GM15510 (cell line): ENCODE data around the gene ELL3.

Experiments used
- POLR2A ChIP-seq: IDR thresholded peaks from 3 replicates; pipeline ENCODE4 v1.6.1; 2011; ENCODE audit warnings: borderline replicate concordance; ENCODE audit not compliant: insufficient read length; ENCODE audit errors: extremely low read depth

Gene ELL3

GRCh38 chr15:43763819-43764446 is 12.8 kb downstream of the ELL3 start:
- TF ChIP-seq POLR2A: no peak

GRCh38 chr15:43762824-43763223 is 13.9 kb downstream of the ELL3 start:
- TF ChIP-seq POLR2A: no peak

GRCh38 chr15:43751885-43752284 is 24.9 kb downstream of the ELL3 start:
- no peak for TF ChIP-seq POLR2A

GRCh38 chr15:43749690-43750345 is 26.9 kb downstream of the ELL3 start:
- TF ChIP-seq POLR2A: no peak

DNA sequence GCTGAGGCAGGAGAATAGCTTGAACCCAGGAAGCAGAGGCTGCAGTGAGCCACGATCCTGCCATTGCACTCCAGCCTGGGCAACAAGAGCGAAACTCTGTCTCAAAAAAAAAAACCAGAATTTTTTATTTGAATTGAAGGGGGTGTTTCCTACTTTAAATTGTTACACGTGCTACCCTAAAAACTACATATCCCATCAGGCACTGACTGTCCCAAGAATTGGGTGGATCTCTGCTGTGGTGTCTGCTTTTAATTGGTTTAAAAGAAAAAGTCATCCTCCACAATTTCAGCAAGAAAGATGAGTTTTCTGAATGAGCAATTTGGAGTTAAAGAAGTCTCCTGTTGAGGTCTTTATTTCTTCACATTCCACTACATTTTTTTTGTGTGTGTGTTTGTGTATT is 28.4 kb downstream of the ELL3 start:
- no peak for TF ChIP-seq POLR2A

- peak; percentile 80 for TF ChIP-seq POLR2A
Observed at GRCh38 chr15:43746245-43746902, 30.4 kb downstream of the ELL3 start, which contains the start of gene PDIA3. Gene PDIA3, plus strand, starts transcription at chr15:43746438. Its CDS starts 102 bp downstream, at chr15:43746540.

DNA sequence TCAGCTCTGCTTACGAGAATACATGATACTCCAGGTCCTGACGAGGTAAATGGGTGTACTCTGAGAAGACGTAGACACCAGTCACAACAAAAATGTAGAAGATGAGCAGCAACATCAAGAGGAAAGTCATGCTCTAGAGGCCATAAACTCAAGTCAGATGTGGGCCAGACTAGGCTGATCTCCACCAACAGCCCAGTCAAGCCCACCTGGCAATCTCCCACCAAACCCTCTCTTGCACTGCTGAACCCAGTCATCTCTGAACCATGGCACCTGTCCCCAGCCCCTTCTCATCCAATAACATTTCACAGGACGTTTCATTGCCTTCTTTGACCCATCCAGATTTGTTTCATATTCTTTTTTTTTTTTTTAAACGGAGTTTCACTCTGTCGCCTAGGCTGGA is 41.4 kb downstream of the ELL3 start:
- TF ChIP-seq POLR2A: no peak

- TF ChIP-seq POLR2A: no peak
Observed at GRCh38 chr15:43723151-43723550, 53.6 kb downstream of the ELL3 start.
